K562 (cell line): ENCODE measurements around the gene RBM22. TPM values are rescaled to one million over a fixed set of nuclear protein-coding genes. Genes with fewer than 3 reads are reported as not detected.
A peak's percentile ranks its signal among the peaks of the same experiment; 100 is the strongest.

Experiments
- ARNT ChIP-seq, 2 experiments: fragments of 450-650 bp; IDR thresholded peaks; 2 replicates each; pipeline ENCODE4 v1.6.1; 2016; ENCODE audit warnings: mild to moderate bottlenecking in 1 of 2
- CHAMP1 ChIP-seq: fragments of 450-650 bp; IDR thresholded peaks from 2 replicates; pipeline ENCODE4 v1.6.1; 2016; ENCODE audit warnings: mild to moderate bottlenecking
- CHD7 ChIP-seq: fragments of 200-600 bp; sonication (generic); IDR thresholded peaks from one replicate; pipeline ENCODE4 v1.6.1; 2012; ENCODE audit warnings: mild to moderate bottlenecking, low read depth, low read length, inconsistent platforms
- MTF1 ChIP-seq: fragments of 250-450 bp; sonication (Bioruptor Pico); IDR thresholded peaks from 2 replicates; pipeline ENCODE4 v1.9.0; 2021; ENCODE audit warnings: moderate library complexity, mild to moderate bottlenecking, inconsistent platforms, borderline replicate concordance
- SMARCA4 ChIP-seq: fragments of 450-650 bp; IDR thresholded peaks from 2 replicates; pipeline ENCODE4 v1.6.1; 2016
- polyA plus RNA-seq, 8 experiments: library from polyadenylated mRNA; depleted of rRNA in 4 of 8; stranded (reverse) in 5 of 8; unstranded in 3 of 8; fragments of >200 nt; fragmentation: Nextera tagmentation in 2 of 8; fragmentation: Illumina TruSeq in 1 of 8; extraction: Ambion mirVana in 2 of 8; extraction: Trizol in 1 of 8; gene quantifications; 2 replicates each; pipeline versions ENCODE4 v1.2.1 to v1.2.3, GENCODE V29; 2011 to 2014; ENCODE audit warnings: inconsistent platforms in 1 of 8, missing spikeins in 1 of 8
- total RNA-seq, 7 experiments: library from RNA; depleted of rRNA in 6 of 7; stranded (reverse); fragments of >200 nt in 6 of 7; fragmentation: Illumina TruSeq in 2 of 7; extraction: Trizol in 2 of 7; gene quantifications; 2 replicates each; pipeline versions ENCODE4 v1.2.1 to v1.2.3, GENCODE V29; 2011 to 2021; ENCODE audit warnings: low replicate concordance in 1 of 7
- TF ChIP-seq, protein P1 (sequence below): fragments of 200-400 bp; formaldehyde crosslinking; IDR thresholded peaks from 2 replicates; pipeline ENCODE4 v1.6.1; 2017; ENCODE audit warnings: mild to moderate bottlenecking, low read depth, low read length, moderate library complexity

RBM22 gene
- total and polyA plus RNA-seq, 9 of the 15 experiments (the other 6 are each of a cell fraction or from before 2014, with no cell fraction given): 31.3 to 82.2 (median 44.8) TPM

DNA sequence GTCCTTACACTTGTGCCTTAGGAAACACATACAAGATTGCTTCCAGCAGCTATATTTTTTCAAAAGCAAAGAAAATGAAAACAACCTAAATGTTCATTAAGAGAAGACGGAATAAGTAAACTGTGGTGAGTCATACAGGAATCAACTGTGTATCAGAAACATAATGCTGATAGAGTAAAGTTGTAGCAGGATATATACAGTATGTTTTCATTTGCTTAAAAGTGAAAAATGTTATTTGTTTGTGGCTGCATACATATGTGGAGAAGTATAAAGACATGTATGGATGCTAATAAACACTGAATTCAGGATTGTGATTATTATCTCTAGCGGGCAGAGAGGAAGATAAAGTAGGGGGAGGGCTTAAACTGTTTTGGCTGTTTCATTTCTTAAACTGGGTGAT is 49.6 kb upstream of the RBM22 start (continued):
- no peak for TF ChIP-seq CHD7
- no peak for TF ChIP-seq MTF1 (CRISPR knock-in tag)
- TF ChIP-seq SMARCA4: peak; percentile 59; the same call in 1 of the 2 replicates
- TF ChIP-seq, protein P1, sequence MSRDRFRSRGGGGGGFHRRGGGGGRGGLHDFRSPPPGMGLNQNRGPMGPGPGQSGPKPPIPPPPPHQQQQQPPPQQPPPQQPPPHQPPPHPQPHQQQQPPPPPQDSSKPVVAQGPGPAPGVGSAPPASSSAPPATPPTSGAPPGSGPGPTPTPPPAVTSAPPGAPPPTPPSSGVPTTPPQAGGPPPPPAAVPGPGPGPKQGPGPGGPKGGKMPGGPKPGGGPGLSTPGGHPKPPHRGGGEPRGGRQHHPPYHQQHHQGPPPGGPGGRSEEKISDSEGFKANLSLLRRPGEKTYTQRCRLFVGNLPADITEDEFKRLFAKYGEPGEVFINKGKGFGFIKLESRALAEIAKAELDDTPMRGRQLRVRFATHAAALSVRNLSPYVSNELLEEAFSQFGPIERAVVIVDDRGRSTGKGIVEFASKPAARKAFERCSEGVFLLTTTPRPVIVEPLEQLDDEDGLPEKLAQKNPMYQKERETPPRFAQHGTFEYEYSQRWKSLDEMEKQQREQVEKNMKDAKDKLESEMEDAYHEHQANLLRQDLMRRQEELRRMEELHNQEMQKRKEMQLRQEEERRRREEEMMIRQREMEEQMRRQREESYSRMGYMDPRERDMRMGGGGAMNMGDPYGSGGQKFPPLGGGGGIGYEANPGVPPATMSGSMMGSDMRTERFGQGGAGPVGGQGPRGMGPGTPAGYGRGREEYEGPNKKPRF: no peak
- no peak for TF ChIP-seq CHAMP1
- no peak for TF ChIP-seq ARNT (IDR thresholded peaks at IDR 0.05)
- TF ChIP-seq, all 486 proteins: peak for 9
